ENCODE measurements around the gene PAQR5. TPM values are rescaled to one million over a fixed set of nuclear protein-coding genes. Genes with fewer than 3 reads are reported as not detected.

PAQR5 gene
- total RNA-seq, 2 donors from 2014 or later = 0.74 to 5.0 TPM

GRCh38 chr15:69320977-69321554 lies 22.4 kb downstream of the PAQR5 start:
- Histone ChIP-seq H3K9me3 (no peaks in the 10 kb centered on the region), H3K4me1 (no peaks in the 10 kb centered on the region), H3K4me3 (no peak overlapping the region), H3K27ac (no peak overlapping the region), H3K36me3 (no peaks in the 10 kb centered on the region), H3K27me3 (no peaks in the 10 kb centered on the region)
- DNase-seq (ENCODE audit: low spot score) = no peak
- no peak for TF ChIP-seq CTCF (IDR thresholded peaks at IDR 0.05)

GRCh38 chr15:69323893-69324430 lies 25.2 kb downstream of the PAQR5 start:
- Histone ChIP-seq H3K36me3 (no peaks in the 10 kb centered on the region), H3K27me3 (no peaks in the 10 kb centered on the region), H3K27ac (no peak overlapping the region), H3K4me3 (no peak overlapping the region), H3K9me3 (no peaks in the 10 kb centered on the region), H3K4me1 (no peaks in the 10 kb centered on the region)
- TF ChIP-seq CTCF (IDR thresholded peaks at IDR 0.05) = no peak
- DNase-seq (ENCODE audit: low spot score) = no peak

GRCh38 chr15:69324565-69324964 lies 25.9 kb downstream of the PAQR5 start:
- no peaks in the 10 kb centered on the region for H3K27me3 ChIP-seq
- no peaks in the 10 kb centered on the region for H3K4me1 ChIP-seq
- no peaks in the 10 kb centered on the region for H3K36me3 ChIP-seq
- no peak for TF ChIP-seq CTCF (IDR thresholded peaks at IDR 0.05)
- H3K9me3 ChIP-seq = no peaks in the 10 kb centered on the region
- DNase-seq (ENCODE audit: low spot score) = no peak
- H3K4me3 ChIP-seq = no peak overlapping the region
- H3K27ac ChIP-seq = no peak overlapping the region

GRCh38 chr15:69325456-69325971 lies 26.8 kb downstream of the PAQR5 start:
- Histone ChIP-seq H3K36me3 (no peaks in the 10 kb centered on the region), H3K4me3 (no peak overlapping the region), H3K27me3 (no peaks in the 10 kb centered on the region), H3K4me1 (no peaks in the 10 kb centered on the region), H3K9me3 (no peaks in the 10 kb centered on the region), H3K27ac (no peak overlapping the region)
- no peak for DNase-seq (ENCODE audit: low spot score)
- TF ChIP-seq CTCF (IDR thresholded peaks at IDR 0.05) = no peak

- H3K27ac ChIP-seq = no peak overlapping the region
- no peaks in the 10 kb centered on the region for H3K36me3 ChIP-seq
- no peaks in the 10 kb centered on the region for H3K4me1 ChIP-seq
- H3K4me3 ChIP-seq = no peak overlapping the region
- no peak for TF ChIP-seq CTCF (IDR thresholded peaks at IDR 0.05)
- DNase-seq (ENCODE audit: low spot score) = no peak
- H3K9me3 ChIP-seq = no peaks in the 10 kb centered on the region
- no peaks in the 10 kb centered on the region for H3K27me3 ChIP-seq
Measured at GRCh38 chr15:69328080-69328479, 29.4 kb downstream of the PAQR5 start.

GRCh38 chr15:69328739-69329138 lies 30.0 kb downstream of the PAQR5 start:
- Histone ChIP-seq H3K27me3 (no peaks in the 10 kb centered on the region), H3K4me3 (no peak overlapping the region), H3K9me3 (no peaks in the 10 kb centered on the region), H3K4me1 (no peaks in the 10 kb centered on the region), H3K27ac (no peak overlapping the region), H3K36me3 (no peaks in the 10 kb centered on the region)
- TF ChIP-seq CTCF (IDR thresholded peaks at IDR 0.05) = no peak
- no peak for DNase-seq (ENCODE audit: low spot score)

All from right atrium auricular region (tissue), 2 donors.